ENCODE data around the gene ZNF283. TPM values are rescaled to one million over a fixed set of nuclear protein-coding genes. Genes with fewer than 3 reads are reported as not detected.

ZNF283 gene
- 2.6 and 4.8 TPM in 2 replicates for total RNA-seq

DNA sequence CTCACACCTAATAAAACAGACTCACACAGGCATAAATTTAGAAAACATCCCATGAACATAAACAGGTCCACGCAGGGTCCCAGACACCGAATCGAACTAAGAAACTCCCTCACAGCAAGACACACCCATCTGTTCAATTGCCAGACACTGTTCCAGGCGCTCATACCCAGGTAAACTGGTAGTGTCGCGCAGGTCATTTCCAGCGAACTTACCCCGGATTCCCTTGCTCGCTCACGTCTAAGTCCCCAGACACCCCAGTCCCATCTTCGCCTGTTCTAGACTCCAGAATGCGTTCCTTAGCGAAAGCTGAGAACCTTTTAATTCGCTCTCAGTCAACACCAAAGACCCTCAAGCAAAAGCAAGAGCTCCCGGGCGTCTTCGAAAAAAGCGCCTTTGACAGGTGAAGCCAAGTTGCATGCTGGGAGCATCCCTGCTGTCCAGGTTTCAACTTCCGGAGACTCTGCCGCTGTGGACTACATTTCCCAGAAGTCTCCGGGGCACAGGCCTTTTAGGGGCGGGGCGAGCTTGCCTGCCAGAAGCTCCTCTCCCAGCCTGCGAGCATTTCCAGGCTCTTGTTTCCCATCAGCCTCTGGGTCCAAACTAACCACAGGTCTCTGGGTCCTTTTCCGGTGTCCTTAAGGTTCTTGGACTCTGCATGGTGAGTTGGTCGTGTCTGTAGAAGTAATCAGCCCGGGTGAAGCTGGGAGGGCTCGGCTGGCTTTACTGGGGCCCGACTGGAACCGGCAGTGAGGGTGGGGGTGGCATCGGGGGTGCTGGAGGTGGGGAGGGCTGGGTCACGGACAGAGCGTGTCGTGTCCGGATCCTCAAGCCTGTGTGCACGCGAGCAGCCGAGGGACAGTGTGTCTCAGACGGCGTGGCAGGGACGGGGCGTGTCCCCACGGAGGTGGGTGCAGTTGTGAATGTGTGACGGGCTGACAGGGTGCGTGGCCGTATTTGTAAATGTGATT lies at the start of gene ZNF283:
Gene ZNF283 (plus strand): TSS at position 535 of the 968 bp plus-strand sequence. CDS start 6,184 bp downstream, outside the sequence.

DNA sequence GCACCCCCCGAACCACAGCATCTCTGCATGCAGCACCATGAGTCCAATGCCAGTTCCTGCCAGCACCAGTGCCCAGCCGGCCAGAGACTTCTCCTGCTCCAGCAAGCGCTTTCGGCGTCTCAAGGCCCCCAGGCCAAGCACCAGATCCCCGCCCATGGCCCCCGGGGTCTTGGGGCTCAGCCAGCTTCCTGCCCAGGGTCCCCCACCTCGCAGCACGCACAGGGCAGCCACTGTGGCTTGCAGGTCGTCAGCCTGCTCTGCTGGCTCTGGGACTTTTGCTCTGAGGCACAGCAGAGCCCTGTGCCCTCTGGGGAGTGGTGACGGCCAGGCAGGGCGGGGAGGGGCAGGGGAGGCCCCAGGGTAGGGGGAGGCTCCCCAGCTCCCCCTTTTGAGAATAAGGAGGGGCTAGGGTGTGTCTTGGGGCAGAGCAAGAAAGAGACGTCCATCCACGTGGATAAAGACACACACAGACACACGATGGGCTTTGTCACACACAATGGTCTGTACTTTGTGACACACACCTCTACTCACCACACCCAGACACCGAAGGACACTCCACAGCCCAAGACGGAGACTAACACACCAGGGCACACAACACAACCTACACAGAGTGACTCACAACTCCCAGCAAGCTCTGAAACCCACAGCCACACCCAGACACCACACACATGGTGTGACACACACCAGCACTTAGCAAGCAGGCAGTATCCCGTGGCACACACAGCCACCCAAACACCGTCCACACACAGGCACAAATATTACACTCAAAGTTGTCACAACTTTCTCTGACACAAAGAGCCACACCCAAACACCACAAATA lies 46.2 kb upstream of the ZNF283 start, which contains the start of gene KCNN4:
Gene KCNN4 (minus strand): TSS at position 268 of the 820 bp plus-strand sequence. CDS start 112 bp downstream, at position 156.

DNA sequence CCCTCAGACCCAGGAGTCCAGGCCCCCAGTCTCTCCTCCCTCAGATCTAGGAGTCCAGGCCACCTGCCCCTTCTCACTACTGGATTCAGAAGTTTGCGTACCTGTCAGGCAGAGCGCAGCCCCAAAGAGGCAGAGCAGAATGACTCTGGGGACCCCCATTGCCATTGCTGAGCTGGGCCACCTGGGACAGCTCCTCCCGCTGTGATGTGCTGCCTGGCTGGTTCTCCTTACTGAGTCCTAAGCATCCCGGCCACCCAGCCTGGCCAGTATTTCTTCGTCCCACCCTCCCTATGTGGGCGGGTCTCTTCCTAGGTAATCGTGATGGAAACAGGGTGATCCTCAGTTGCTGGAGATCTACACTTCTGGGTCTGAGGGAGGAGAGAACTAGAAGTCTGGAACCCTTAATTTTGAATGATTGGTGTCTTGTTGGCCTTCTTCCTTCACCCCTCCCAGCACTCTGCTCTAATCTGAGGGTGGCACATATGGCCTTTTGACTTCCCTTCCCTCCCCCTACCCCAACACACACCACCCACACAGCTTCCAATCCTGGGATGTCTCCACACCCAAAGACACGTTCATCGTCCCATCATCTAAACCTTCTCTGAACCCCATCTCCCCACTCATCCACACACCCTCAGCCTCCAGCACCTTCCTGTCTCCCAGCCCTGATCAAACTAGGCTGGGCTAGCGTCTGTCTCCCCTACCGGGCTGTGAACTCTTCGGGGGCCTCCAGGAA lies 24.7 kb upstream of the ZNF283 start, which contains the start of gene LYPD5:
Gene LYPD5 (minus strand): TSS at position 232 of the 736 bp plus-strand sequence. CDS start 67 bp downstream, at position 165.

DNA sequence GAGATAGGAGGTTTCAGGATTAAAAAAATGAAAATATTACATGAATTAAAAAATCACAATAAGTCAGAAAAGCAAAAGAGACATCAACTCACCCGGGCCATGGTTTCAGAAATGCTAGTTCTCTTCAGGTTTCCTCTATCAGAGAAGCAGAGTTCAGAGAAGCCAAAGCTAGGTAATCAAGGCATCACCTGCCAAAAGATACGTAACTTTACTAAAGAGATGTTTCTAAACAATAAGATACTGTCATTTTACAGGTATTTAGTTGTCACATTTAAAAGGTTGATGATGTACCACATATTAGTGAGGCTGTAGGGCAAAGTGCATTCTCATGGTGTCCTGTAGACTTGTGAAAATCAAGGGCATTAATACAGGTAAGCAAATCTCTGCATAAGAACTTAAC lies 56.7 kb downstream of the ZNF283 start, which contains the start of gene ZNF404:
Gene ZNF404 (minus strand): TSS at position 101 of the 400 bp plus-strand sequence.

Other genes starting within 250 kb of the ZNF283 start
- 11.9 and 14.7 TPM in 2 replicates for gene IRGQ, start 231.2 kb upstream of the ZNF283 start, total RNA-seq
- gene ZNF576, start 230.7 kb upstream of the ZNF283 start, total RNA-seq: 13.0 and 14.0 TPM in 2 replicates
- not detected in 2 replicates for gene SRRM5, start 215.2 kb upstream of the ZNF283 start, total RNA-seq
- gene ZNF428, start 207.7 kb upstream of the ZNF283 start, total RNA-seq: 21.2 and 23.7 TPM in 2 replicates
- gene CADM4, start 187.5 kb upstream of the ZNF283 start, total RNA-seq: 4.5 and 6.8 TPM in 2 replicates
- 54.5 and 110 TPM in 2 replicates for gene PLAUR, start 157.2 kb upstream of the ZNF283 start, total RNA-seq
- not detected in 2 replicates for gene IRGC, start 111.2 kb upstream of the ZNF283 start, total RNA-seq
- gene SMG9, start 72.4 kb upstream of the ZNF283 start, total RNA-seq: 12.8 and 23.1 TPM in 2 replicates
- gene KCNN4, start 46.3 kb upstream of the ZNF283 start, total RNA-seq: 9.2 and 19.3 TPM in 2 replicates
- 2.6 and 4.1 TPM in 2 replicates for gene LYPD5, start 24.9 kb upstream of the ZNF283 start, total RNA-seq
- 0.11 and 1.6 TPM in 2 replicates for gene ZNF404, start 56.6 kb downstream of the ZNF283 start, total RNA-seq
- 4.9 and 5.2 TPM in 2 replicates for gene ZNF45, start 108.0 kb downstream of the ZNF283 start, total RNA-seq
- gene ZNF221, start 123.9 kb downstream of the ZNF283 start, total RNA-seq: 1.1 and 1.9 TPM in 2 replicates
- gene ZNF155, start 156.9 kb downstream of the ZNF283 start, total RNA-seq: 3.8 and 4.1 TPM in 2 replicates
- gene ZNF230, start 175.6 kb downstream of the ZNF283 start, total RNA-seq: 0.86 and 2.2 TPM in 2 replicates
- gene ZNF222, start 198.1 kb downstream of the ZNF283 start, total RNA-seq: 2.5 and 4.4 TPM in 2 replicates
- gene ZNF223, start 224.7 kb downstream of the ZNF283 start, total RNA-seq: 2.2 and 4.3 TPM in 2 replicates
- gene ZNF284, start 244.8 kb downstream of the ZNF283 start, total RNA-seq: 0.80 and 0.86 TPM in 2 replicates

All from hair follicular keratinocyte (primary cell).